Motor neuron (in vitro differentiated cells): ENCODE results near the gene HERPUD1. TPM values are rescaled to one million over a fixed set of nuclear protein-coding genes. Genes with fewer than 3 reads are reported as not detected.
"Not testable (repeated sequence)": the region's sequence is repeated elsewhere in the genome, so short reads cannot be mapped to it uniquely, and the experiment has no call there.

Experiments
- ATAC-seq, 8 experiments: fragments of 200-7000 bp; cut with Tn5 transposase; replicated peaks in 6 of 8; 2 replicates each; pipeline ENCODE4 v1.8.0; 2021; ENCODE audit warnings: mild to moderate bottlenecking in 8 of 8, moderate library complexity in 8 of 8
- H3K27ac ChIP-seq, 2 donors: fragments of 250-450 bp; sonication (Bioruptor Pico); 2 replicates each; pipeline ENCODE4 v1.9.0; 2021; ENCODE audit warnings: antibody characterized with exemption in 2 of 2, mild to moderate bottlenecking in 2 of 2, moderate library complexity in 1 of 2
- H3K4me1 ChIP-seq, 2 donors: fragments of 250-450 bp; sonication (Bioruptor Pico); replicated peaks in 1 of 2; 2 replicates each; pipeline ENCODE4 v1.6.1; 2021; ENCODE audit warnings: antibody characterized with exemption in 2 of 2, mild to moderate bottlenecking in 2 of 2, moderate library complexity in 1 of 2
- H3K4me3 ChIP-seq, 5 donors: fragments of 250-450 bp; sonication (Bioruptor Pico); 2 replicates each; pipeline ENCODE4 v1.9.0; 2021; ENCODE audit warnings: antibody characterized with exemption in 5 of 5, mild to moderate bottlenecking in 5 of 5, moderate library complexity in 4 of 5
- WGBS, 10 experiments: fragments of 450-650 bp; shearing (Covaris generic); methylation state at CpG; one replicate each; pipeline ENCODE4 v1.0.0; 2022; 5-methylcytosine and 5-hydroxymethylcytosine counted together
- in situ Hi-C, 9 experiments: fragments of 400-800 bp; cut with MboI; loops; one replicate each; pipeline ENCODE4 v1.15.0; 2021; ENCODE audit warnings: low sequenced_read_pairs in 9 of 9, low pct_unique_long_range_greater_than_20kb in 2 of 9; ENCODE audit not compliant: unreplicated experiment in 9 of 9
- total RNA-seq, 8 experiments: library from RNA; unstranded; fragments of 300-600 nt; gene quantifications; 2 replicates each; pipeline versions ENCODE4 v1.2.3 to v1.2.4, GENCODE V29; 2022

Gene HERPUD1
- total RNA-seq, 8 experiments from 2014 or later, result 53.4 to 218 (median 119) TPM

DNA sequence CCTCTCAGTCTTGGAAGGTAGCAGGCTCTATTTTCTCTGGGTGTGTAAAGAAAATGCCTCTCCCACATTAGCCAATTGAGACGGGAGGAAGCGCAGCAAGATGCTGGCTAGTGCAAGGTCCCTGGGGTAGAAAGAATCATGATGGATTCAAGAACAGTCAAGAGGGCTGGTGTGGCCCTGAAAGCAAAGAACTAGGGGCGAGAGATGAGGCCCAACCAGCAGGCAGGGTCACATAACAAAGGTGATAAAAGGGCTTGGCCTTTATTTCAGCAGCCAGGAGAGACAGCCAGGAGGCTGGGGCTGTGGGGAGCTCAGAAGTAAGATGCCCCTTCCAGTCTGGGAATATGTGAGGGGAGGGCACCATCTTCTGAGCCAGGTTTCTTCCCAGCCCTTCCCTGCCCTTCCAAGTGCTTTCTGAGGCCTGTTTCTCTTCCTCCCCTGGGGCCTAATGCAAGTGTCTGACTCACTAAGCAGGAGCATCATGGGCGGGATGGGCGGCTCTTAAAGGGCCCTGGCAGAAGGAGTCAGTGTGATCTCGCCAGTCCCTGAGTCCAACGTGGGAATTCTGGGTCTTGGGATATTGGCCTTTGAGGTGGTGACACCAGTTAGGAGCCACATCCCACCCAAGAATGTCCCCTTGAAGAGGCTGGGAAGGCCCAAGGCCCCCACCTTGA is 53.5 kb downstream of the HERPUD1 start:
- Histone ChIP-seq H3K27ac (no peak overlapping the region), H3K4me3 (no peak overlapping the region)
- in situ Hi-C loops, result no loop called here

GRCh38 chr16:56985962-56986360 is 54.0 kb downstream of the HERPUD1 start:
- H3K27ac ChIP-seq, result no peak overlapping the region
- peaks cover 2 to 3% of the 10 kb centered on the region in 2 donors for H3K4me1 ChIP-seq
- no peak overlapping the region for H3K4me3 ChIP-seq
- ATAC-seq, result peak in 3 of 8 experiments; percentile 5 to 8 (median 6)
- in situ Hi-C loops, result no loop called here
- WGBS, 10 experiments, result 20 to 93% methylated on average over 1 to 2 of the region's 2 CpGs; no CpG with 5 or more reads in 8 of the 10 experiments

More for the DNA sequence above, 53.5 kb downstream of the HERPUD1 start:
- WGBS, 10 experiments, result 31 to 100% (median 63%) methylated on average over 2 to 3 of the region's 7 CpGs; no CpG with 5 or more reads in 2 of the 10 experiments
- peaks cover 3% of the 10 kb centered on the region in 2 donors for H3K4me1 ChIP-seq
- peak; percentile 63 to 80 (median 68) for ATAC-seq

GRCh38 chr16:56986361-56986760 is 54.4 kb downstream of the HERPUD1 start:
- ATAC-seq, result peak in 1 of 8 experiments; percentile 1
- WGBS, 10 experiments, result 83% methylated on average over 1 of the region's 1 CpG; no CpG with 5 or more reads in 9 of the 10 experiments
- H3K4me3 ChIP-seq, result no peak overlapping the region
- no peak overlapping the region for H3K27ac ChIP-seq
- peaks cover 0 to 3% of the 10 kb centered on the region in 2 donors for H3K4me1 ChIP-seq
- in situ Hi-C loops, result no loop called here

GRCh38 chr16:56986908-56987307 is 55.0 kb downstream of the HERPUD1 start:
- in situ Hi-C loops, H3K4me3 ChIP-seq, H3K27ac ChIP-seq, ATAC-seq, H3K4me1 ChIP-seq: not testable (repeated sequence)
- 73 to 100% (median 83%) methylated on average over 3 of the region's 4 CpGs; no CpG with 5 or more reads in 6 of the 10 experiments for WGBS, 10 experiments

- WGBS, 10 experiments, result 71 to 100% (median 100%) methylated on average over 1 of the region's 2 CpGs; no CpG with 5 or more reads in 6 of the 10 experiments
- ATAC-seq, result no peak
- H3K27ac ChIP-seq, result no peak overlapping the region
- in situ Hi-C loops, result no loop called here
- peaks cover 0 to 3% of the 10 kb centered on the region in 2 donors for H3K4me1 ChIP-seq
- H3K4me3 ChIP-seq, result no peak overlapping the region
Observed at GRCh38 chr16:56987692-56988091, 55.8 kb downstream of the HERPUD1 start.

- ATAC-seq, result peak in 2 of 8 experiments; percentile 2
- 28 to 100% (median 81%) methylated on average over 1 to 3 of the region's 6 CpGs; no CpG with 5 or more reads in 4 of the 10 experiments for WGBS, 10 experiments
- Histone ChIP-seq H3K4me1 (peaks cover 0 to 3% of the 10 kb centered on the region in 2 donors), H3K4me3 (no peak overlapping the region), H3K27ac (no peak overlapping the region)
- in situ Hi-C loops, result no loop called here
Observed at GRCh38 chr16:56988161-56988947, 56.4 kb downstream of the HERPUD1 start.

- H3K4me3 ChIP-seq, result peak within 1 kb of the TSS; percentile 31 to 53 (median 47)
- in situ Hi-C loops, result no loop called here
- WGBS, 10 experiments, result 0 to 3% (median 1%) methylated on average over 2 to 8 of the region's 64 CpGs; no CpG with 5 or more reads in 6 of the 10 experiments
- peak; percentile 57 to 93 (median 89) for ATAC-seq
- peaks cover 0 to 3% of the 10 kb centered on the region in 2 donors for H3K4me1 ChIP-seq
- H3K27ac ChIP-seq, result no peak within 1 kb of the TSS
Observed at GRCh38 chr16:56988948-56989945, 57.3 kb downstream of the HERPUD1 start, which contains the start of gene NLRC5. TSS of gene NLRC5 (plus strand) at chr16:56989557. CDS start at chr16:57020713, 31,156 bp downstream.

DNA sequence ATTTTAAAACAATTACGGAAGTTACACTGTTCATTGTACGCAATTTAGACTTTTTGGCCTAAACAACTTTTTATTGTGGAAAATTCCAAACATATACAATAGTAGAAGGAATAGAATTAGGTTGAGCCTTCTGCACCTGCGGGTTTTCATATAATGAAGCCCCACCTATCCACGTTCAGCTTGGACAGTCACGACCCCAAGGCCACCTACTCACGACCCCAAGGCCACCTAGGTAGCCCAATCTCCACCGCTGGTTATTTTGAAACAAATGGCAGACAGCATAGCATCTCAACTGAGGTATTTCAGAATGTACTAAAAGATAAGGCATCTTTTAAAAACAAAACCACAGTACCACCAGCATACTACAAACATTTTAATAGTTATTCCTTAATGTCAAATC is 58.0 kb downstream of the HERPUD1 start:
- no peak for ATAC-seq

GRCh38 chr16:56990407-56991286 is 58.7 kb downstream of the HERPUD1 start:
- H3K4me3 ChIP-seq, result no peak overlapping the region
- ATAC-seq, result no peak
- no peak overlapping the region for H3K27ac ChIP-seq
- WGBS, 10 experiments, result 20 to 100% (median 86%) methylated on average over 2 to 13 of the region's 16 CpGs
- H3K4me1 ChIP-seq, result peaks cover 0 to 3% of the 10 kb centered on the region in 2 donors
- in situ Hi-C loops, result no loop called here

More for the DNA sequence above, 58.0 kb downstream of the HERPUD1 start:
- Histone ChIP-seq H3K4me3 (peak overlapping the region in 4 of 5 donors; percentile 39 to 53 (median 48)), H3K4me1 (peaks cover 0 to 3% of the 10 kb centered on the region in 2 donors), H3K27ac (no peak overlapping the region)
- WGBS, 10 experiments, result 0 to 67% (median 20%) methylated on average over 1 to 7 of the region's 7 CpGs; no CpG with 5 or more reads in 2 of the 10 experiments
- in situ Hi-C loops, result no loop called here

GRCh38 chr16:56992431-56992830 is 60.5 kb downstream of the HERPUD1 start:
- in situ Hi-C loops, H3K4me1 ChIP-seq, ATAC-seq, H3K4me3 ChIP-seq, H3K27ac ChIP-seq: not testable (repeated sequence)
- 80 to 100% (median 100%) methylated on average over 1 of the region's 1 CpG; no CpG with 5 or more reads in 2 of the 10 experiments for WGBS, 10 experiments

DNA sequence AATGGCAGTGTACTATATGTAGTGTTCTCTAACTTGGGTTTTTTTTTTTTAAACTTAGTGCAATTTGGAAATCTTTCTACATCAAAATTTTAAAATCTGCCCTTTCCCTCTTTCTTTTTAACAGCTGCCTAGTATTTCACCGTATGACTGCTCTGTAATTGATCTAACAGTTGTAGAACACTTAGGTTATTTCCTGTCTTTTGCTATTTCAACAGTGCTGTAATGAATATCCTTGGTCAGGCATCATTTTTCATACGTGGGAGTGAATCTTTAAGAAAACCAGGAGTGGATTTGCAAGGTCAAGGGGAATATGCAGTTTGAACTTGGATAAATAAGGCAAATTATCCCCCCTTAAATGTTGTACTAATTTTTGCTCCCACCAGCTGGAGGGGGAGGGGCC is 61.3 kb downstream of the HERPUD1 start:
- Histone ChIP-seq H3K4me1 (peaks cover 0 to 3% of the 10 kb centered on the region in 2 donors), H3K4me3 (no peak overlapping the region), H3K27ac (no peak overlapping the region)
- in situ Hi-C loops, result no loop called here
- ATAC-seq, result no peak
- WGBS, 10 experiments, result 8 to 86% (median 48%) methylated on average over 1 to 2 of the region's 2 CpGs; no CpG with 5 or more reads in 2 of the 10 experiments
